Measurements from ENCODE around the gene PRDM16. TPM values are rescaled to one million over a fixed set of nuclear protein-coding genes. Genes with fewer than 3 reads are reported as not detected.

The PRDM16 gene
- polyA plus RNA-seq, 2 of the 4 experiments (the other 2 are of a cell fraction): 0.03 to 0.35 TPM

DNA sequence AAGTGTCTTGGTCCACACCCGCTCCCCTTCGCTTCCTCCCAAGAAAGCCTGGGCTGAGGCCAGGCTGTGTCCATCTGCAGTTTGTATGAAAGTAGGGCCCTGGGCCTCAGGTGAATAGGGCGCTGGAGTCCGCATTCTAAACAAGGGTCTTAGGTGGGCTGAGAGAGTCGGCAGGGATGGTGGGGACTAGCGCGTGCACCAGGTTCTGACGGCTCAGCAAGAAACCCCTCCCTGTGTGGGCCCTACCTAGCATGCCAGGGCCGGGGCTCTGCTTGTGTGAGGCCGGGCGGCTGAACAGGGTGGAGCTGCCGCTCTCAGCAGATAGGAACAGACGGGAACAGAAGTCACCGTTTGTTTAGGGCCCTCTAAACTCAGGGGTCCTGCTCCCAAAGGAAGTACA lies 46.0 kb upstream of the PRDM16 start:
- ChIA-PET POLR2A (no interaction called here), CTCF (interaction anchor here (1.5 kb wide), 1 partner anchor 11 kb away, joined by 4 read pairs; no protein-coding TSS in a partner anchor)
- Histone ChIP-seq H3K4me1 (no peaks in the 10 kb centered on the region), H3K4me2 (no peak overlapping the region), H3K9me3 (no peaks in the 10 kb centered on the region), H3K4me3 (no peak overlapping the region), H3K27ac (no peak overlapping the region)
- 40% methylated on average over 11 of the region's 14 CpGs for WGBS (ENCODE audit: missing lambda C conversion rate)
- DNase-seq (ENCODE audit: low read depth in 1 of 2, low spot score in 1 of 2) (no peak), ATAC-seq (no peak), FAIRE-seq (no peak)
- TF ChIP-seq, protein P1, sequence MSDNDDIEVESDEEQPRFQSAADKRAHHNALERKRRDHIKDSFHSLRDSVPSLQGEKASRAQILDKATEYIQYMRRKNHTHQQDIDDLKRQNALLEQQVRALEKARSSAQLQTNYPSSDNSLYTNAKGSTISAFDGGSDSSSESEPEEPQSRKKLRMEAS (IDR thresholded peaks at IDR 0.05): no peak
- no peak for TF ChIP-seq FOXS1 (CRISPR knock-in tag; IDR thresholded peaks at IDR 0.05)
- no peak for TF ChIP-seq SMC3 (IDR thresholded peaks at IDR 0.05)
- no peak for TF ChIP-seq EHF (CRISPR knock-in tag; IDR thresholded peaks at IDR 0.05)
- no peak for TF ChIP-seq CHD2 (IDR thresholded peaks at IDR 0.05; ENCODE audit: low read length, partially characterized antibody)
- TF ChIP-seq, protein P2, sequence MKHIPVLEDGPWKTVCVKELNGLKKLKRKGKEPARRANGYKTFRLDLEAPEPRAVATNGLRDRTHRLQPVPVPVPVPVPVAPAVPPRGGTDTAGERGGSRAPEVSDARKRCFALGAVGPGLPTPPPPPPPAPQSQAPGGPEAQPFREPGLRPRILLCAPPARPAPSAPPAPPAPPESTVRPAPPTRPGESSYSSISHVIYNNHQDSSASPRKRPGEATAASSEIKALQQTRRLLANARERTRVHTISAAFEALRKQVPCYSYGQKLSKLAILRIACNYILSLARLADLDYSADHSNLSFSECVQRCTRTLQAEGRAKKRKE (CRISPR knock-in tag; IDR thresholded peaks at IDR 0.05; ENCODE audit: low read depth): no peak
- no peak for TF ChIP-seq KDM1A (IDR thresholded peaks at IDR 0.05; ENCODE audit: low read depth)
- TF ChIP-seq MAZ (IDR thresholded peaks at IDR 0.05; ENCODE audit: borderline replicate concordance, low read depth, low read length): no peak
- no peak for TF ChIP-seq HDAC2 (IDR thresholded peaks at IDR 0.05)
- TF ChIP-seq, protein P3, sequence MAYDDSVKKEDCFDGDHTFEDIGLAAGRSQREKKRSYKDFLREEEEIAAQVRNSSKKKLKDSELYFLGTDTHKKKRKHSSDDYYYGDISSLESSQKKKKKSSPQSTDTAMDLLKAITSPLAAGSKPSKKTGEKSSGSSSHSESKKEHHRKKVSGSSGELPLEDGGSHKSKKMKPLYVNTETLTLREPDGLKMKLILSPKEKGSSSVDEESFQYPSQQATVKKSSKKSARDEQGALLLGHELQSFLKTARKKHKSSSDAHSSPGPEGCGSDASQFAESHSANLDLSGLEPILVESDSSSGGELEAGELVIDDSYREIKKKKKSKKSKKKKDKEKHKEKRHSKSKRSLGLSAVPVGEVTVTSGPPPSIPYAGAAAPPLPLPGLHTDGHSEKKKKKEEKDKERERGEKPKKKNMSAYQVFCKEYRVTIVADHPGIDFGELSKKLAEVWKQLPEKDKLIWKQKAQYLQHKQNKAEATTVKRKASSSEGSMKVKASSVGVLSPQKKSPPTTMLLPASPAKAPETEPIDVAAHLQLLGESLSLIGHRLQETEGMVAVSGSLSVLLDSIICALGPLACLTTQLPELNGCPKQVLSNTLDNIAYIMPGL (CRISPR knock-in tag; IDR thresholded peaks at IDR 0.05; ENCODE audit: borderline replicate concordance): no peak
- no peak for TF ChIP-seq SREBF2 (IDR thresholded peaks at IDR 0.05)
- TF ChIP-seq TP53 (CRISPR knock-in tag; IDR thresholded peaks at IDR 0.05): no peak
- no peak for TF ChIP-seq RCOR1 (IDR thresholded peaks at IDR 0.05; ENCODE audit: low read depth, low read length)
- no peak for TF ChIP-seq CHD4 (IDR thresholded peaks at IDR 0.05; ENCODE audit: borderline replicate concordance)
- no peak for TF ChIP-seq RAD21 (conservative IDR thresholded peaks at IDR 0.05 in 1 of 2, IDR thresholded peaks at IDR 0.05 in 1 of 2)
- TF ChIP-seq POLR2AphosphoS2 (conservative IDR thresholded peaks at IDR 0.05; ENCODE audit: low read length): no peak
- no peak for TF ChIP-seq HOXB5 (CRISPR knock-in tag; IDR thresholded peaks at IDR 0.05)
- TF ChIP-seq BHLHE40 (IDR thresholded peaks at IDR 0.05; ENCODE audit: low read depth, low read length): no peak
- no peak for TF ChIP-seq ZFP36 (IDR thresholded peaks at IDR 0.05; ENCODE audit: borderline replicate concordance, partially characterized antibody)

DNA sequence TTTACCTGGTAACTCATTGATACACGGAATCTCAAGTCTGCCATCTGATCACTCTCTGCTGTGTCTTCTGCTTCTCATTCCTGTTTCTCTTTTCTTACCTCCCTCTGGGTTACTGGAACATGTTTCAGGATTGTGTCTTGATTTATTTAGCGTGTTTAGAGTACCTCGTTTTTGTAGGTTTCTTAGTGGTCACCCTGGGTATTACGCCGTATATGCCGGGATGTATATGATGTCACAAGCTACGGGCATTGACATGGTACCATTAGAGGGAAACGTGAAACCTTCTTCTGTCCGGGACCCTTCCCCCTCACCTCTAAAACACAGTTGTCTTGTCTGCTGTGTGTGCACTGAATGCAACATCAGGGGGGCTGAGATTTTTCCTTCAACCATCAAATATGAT lies 45.0 kb upstream of the PRDM16 start:
- WGBS (ENCODE audit: missing lambda C conversion rate): 15% methylated on average over 9 of the region's 9 CpGs
- H3K4me3 ChIP-seq: no peak overlapping the region
- H3K9me3 ChIP-seq: no peaks in the 10 kb centered on the region
- no peak overlapping the region for H3K27ac ChIP-seq
- H3K4me2 ChIP-seq: no peak overlapping the region
- no peaks in the 10 kb centered on the region for H3K4me1 ChIP-seq
- DNase-seq (ENCODE audit: low read depth in 1 of 2, low spot score in 1 of 2) (peak; percentile 4 to 31), ATAC-seq (peak in 1 of 2 experiments; percentile 72; a peak in 3 of 6 replicates), FAIRE-seq (no peak)
- ChIA-PET CTCF (interaction anchor here (0.8 to 1.2 kb wide), 3 partner anchors 11 to 15 kb away, joined by 3 read pairs; no protein-coding TSS in a partner anchor), POLR2A (no interaction called here)
- TF ChIP-seq RAD21 (conservative IDR thresholded peaks at IDR 0.05 in 1 of 2, IDR thresholded peaks at IDR 0.05 in 1 of 2) (no peak), SMC3 (IDR thresholded peaks at IDR 0.05) (no peak), POLR2AphosphoS2 (conservative IDR thresholded peaks at IDR 0.05; ENCODE audit: low read length) (no peak), ZC3H11A (IDR thresholded peaks at IDR 0.05) (no peak), RARB (CRISPR knock-in tag; IDR thresholded peaks at IDR 0.05) (no peak), EP300 (IDR thresholded peaks at IDR 0.05) (no peak), MAFK (IDR thresholded peaks at IDR 0.05; ENCODE audit: partially characterized antibody) (no peak), MAZ (IDR thresholded peaks at IDR 0.05; ENCODE audit: borderline replicate concordance, low read depth, low read length) (no peak), ZNF302 (CRISPR knock-in tag; IDR thresholded peaks at IDR 0.05) (no peak), HDAC2 (IDR thresholded peaks at IDR 0.05) (no peak), TFCP2L1 (CRISPR knock-in tag; IDR thresholded peaks at IDR 0.05) (no peak)
- TF ChIP-seq, protein P4, sequence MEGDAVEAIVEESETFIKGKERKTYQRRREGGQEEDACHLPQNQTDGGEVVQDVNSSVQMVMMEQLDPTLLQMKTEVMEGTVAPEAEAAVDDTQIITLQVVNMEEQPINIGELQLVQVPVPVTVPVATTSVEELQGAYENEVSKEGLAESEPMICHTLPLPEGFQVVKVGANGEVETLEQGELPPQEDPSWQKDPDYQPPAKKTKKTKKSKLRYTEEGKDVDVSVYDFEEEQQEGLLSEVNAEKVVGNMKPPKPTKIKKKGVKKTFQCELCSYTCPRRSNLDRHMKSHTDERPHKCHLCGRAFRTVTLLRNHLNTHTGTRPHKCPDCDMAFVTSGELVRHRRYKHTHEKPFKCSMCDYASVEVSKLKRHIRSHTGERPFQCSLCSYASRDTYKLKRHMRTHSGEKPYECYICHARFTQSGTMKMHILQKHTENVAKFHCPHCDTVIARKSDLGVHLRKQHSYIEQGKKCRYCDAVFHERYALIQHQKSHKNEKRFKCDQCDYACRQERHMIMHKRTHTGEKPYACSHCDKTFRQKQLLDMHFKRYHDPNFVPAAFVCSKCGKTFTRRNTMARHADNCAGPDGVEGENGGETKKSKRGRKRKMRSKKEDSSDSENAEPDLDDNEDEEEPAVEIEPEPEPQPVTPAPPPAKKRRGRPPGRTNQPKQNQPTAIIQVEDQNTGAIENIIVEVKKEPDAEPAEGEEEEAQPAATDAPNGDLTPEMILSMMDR (IDR thresholded peaks at IDR 0.05): no peak
- TF ChIP-seq, protein P5, sequence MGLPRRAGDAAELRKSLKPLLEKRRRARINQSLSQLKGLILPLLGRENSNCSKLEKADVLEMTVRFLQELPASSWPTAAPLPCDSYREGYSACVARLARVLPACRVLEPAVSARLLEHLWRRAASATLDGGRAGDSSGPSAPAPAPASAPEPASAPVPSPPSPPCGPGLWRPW (IDR thresholded peaks at IDR 0.05): no peak
- TF ChIP-seq, protein P6, sequence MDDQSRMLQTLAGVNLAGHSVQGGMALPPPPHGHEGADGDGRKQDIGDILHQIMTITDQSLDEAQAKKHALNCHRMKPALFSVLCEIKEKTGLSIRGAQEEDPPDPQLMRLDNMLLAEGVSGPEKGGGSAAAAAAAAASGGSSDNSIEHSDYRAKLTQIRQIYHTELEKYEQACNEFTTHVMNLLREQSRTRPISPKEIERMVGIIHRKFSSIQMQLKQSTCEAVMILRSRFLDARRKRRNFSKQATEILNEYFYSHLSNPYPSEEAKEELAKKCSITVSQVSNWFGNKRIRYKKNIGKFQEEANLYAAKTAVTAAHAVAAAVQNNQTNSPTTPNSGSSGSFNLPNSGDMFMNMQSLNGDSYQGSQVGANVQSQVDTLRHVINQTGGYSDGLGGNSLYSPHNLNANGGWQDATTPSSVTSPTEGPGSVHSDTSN (IDR thresholded peaks at IDR 0.05): no peak

Data from A549 (cell line).